AG04450 (cell line): ENCODE measurements around the gene KRTAP10-6. TPM values are rescaled to one million over a fixed set of nuclear protein-coding genes. Genes with fewer than 3 reads are reported as not detected.
"Not testable (repeated sequence)": the region's sequence is repeated elsewhere in the genome, so short reads cannot be mapped to it uniquely, and the experiment has no call there.

Experiments used
- CTCF ChIA-PET: fragments of 300-600, 350-600 bp; formaldehyde crosslinking; extraction: SDS; loops from one replicate; lab custom pipeline; 2022; ENCODE audit warnings: antibody characterized with exemption, inconsistent platforms; lab: Charles Lee
- POLR2A ChIA-PET: fragments of 350-600 bp; formaldehyde crosslinking; extraction: SDS; loops from one replicate; lab custom pipeline; 2021; ENCODE audit warnings: antibody characterized with exemption, inconsistent platforms; lab: Yijun Ruan, JAX
- DNase-seq: peaks from one replicate; pipeline ENCODE4 v3.0.0-alpha.2; 2011; ENCODE audit warnings: low read depth, low spot score
- H3K27ac ChIP-seq: one replicate; pipeline ENCODE4 v1.5.1; 2012; ENCODE audit warnings: low read depth, low read length, control low read depth
- H3K27me3 ChIP-seq: one replicate; pipeline ENCODE4 v1.6.0; 2012; ENCODE audit warnings: low read length; ENCODE audit not compliant: control insufficient read depth, insufficient read depth
- H3K4me3 ChIP-seq: 2 replicates; pipeline ENCODE4 v1.5.1; 2011; ENCODE audit warnings: mild to moderate bottlenecking, low read depth, low read length, control low read depth
- H3K9me3 ChIP-seq: 2 replicates; pipeline ENCODE4 v1.5.1; 2012; ENCODE audit warnings: low read length; ENCODE audit not compliant: control insufficient read depth, insufficient read depth
- polyA plus RNA-seq: library from polyadenylated mRNA; depleted of rRNA; stranded (reverse); fragments of >200 nt; gene quantifications from 2 replicates; pipeline ENCODE4 v1.2.3, GENCODE V29; 2011
- TF ChIP-seq, protein P1 (sequence below): IDR thresholded peaks from 2 replicates; pipeline ENCODE4 v1.5.1; 2011; ENCODE audit warnings: low read depth, low read length, control low read depth, inconsistent platforms

KRTAP10-6 gene
- polyA plus RNA-seq, 1 experiment = not detected

DNA sequence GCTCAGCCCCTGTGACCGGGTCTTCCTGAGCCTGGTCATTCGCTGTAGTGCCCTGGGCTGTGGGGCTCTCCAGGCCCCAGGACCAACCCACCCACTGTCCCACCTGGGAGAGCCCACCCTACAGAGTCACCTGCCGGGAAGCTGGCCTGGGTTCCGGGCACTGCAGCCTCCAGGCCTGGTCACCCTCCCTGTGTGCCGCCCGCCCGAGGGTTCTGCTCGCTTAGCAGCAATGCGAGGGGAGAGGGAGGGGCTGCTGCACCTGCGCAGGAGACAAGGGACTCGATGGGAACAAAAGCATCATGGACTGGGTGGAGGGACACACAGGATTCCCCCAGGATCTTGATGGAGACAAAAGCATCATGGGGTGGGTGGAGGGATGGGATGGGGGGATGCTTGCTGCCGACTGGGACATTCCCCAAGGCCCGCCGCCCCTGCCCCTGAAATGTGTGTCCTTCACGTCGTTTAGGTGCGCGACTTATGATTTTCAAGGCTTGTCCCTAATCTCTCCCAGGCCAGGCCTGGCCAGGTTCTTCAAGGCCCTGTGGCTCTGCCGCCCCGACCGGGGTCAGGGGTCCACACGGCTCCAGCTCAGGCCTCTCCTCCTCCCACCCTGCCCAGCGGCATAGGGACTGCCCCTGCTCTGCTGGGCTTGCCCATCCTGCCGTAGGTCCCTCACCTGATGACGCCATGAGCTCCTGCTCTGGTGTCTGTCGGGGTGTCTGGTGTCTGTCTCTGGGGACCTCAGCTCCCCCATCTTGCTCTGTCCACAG is 21.3 kb upstream of the KRTAP10-6 start:
- Histone ChIP-seq H3K4me3 (no peak overlapping the region), H3K27me3 (no peaks in the 10 kb centered on the region), H3K27ac (no peak overlapping the region), H3K9me3 (peaks cover 54% of the 10 kb centered on the region)
- DNase-seq = no peak
- ChIA-PET CTCF (no interaction called here), POLR2A (no interaction called here)
- TF ChIP-seq, protein P1, sequence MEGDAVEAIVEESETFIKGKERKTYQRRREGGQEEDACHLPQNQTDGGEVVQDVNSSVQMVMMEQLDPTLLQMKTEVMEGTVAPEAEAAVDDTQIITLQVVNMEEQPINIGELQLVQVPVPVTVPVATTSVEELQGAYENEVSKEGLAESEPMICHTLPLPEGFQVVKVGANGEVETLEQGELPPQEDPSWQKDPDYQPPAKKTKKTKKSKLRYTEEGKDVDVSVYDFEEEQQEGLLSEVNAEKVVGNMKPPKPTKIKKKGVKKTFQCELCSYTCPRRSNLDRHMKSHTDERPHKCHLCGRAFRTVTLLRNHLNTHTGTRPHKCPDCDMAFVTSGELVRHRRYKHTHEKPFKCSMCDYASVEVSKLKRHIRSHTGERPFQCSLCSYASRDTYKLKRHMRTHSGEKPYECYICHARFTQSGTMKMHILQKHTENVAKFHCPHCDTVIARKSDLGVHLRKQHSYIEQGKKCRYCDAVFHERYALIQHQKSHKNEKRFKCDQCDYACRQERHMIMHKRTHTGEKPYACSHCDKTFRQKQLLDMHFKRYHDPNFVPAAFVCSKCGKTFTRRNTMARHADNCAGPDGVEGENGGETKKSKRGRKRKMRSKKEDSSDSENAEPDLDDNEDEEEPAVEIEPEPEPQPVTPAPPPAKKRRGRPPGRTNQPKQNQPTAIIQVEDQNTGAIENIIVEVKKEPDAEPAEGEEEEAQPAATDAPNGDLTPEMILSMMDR = no peak

DNA sequence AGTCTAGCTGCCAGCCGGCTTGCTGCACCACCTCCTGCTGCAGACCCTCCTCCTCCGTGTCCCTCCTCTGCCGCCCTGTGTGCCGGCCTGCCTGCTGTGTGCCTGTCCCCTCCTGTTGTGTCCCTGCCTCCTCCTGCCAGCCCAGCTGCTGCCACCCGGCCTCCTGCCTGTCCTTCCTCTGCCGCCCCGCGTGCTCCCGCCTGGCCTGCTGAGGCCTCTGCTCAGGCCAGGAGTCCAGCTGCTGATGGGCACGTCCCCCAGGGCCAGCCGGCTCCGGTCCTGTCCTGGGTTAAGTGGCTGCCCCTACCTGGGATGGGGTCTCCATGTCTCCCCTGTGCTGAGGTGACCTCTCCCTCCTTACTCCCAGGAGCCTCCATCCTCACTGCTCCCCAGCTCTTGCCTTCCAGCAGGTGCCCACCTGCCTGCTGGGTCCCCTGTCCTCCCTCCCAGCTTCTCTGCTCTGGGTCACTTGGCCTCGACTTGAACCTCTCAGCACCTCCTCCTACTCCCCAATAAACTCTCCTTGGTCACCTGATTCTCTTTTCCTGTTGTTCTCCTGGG is 20.4 kb upstream of the KRTAP10-6 start:
- TF ChIP-seq, protein P1 = no peak
- ChIA-PET CTCF (no interaction called here), POLR2A (no interaction called here)
- Histone ChIP-seq H3K4me3 (no peak overlapping the region), H3K27ac (no peak overlapping the region), H3K27me3 (no peaks in the 10 kb centered on the region), H3K9me3 (peaks cover 54% of the 10 kb centered on the region)
- DNase-seq = no peak

- no peak for DNase-seq
- Histone ChIP-seq H3K27ac (no peak within 1 kb of the TSS), H3K9me3 (peaks cover 51% of the 10 kb centered on the region), H3K4me3 (no peak within 1 kb of the TSS), H3K27me3 (no peaks in the 10 kb centered on the region)
- ChIA-PET POLR2A (no interaction called here), CTCF (no interaction called here)
- TF ChIP-seq, protein P1 = no peak
Observed at GRCh38 chr21:44612029-44612486, 19.8 kb upstream of the KRTAP10-6 start, which contains the start of gene KRTAP10-8. TSS of gene KRTAP10-8 (plus strand) at chr21:44612079. CDS start at chr21:44612101, 22 bp downstream.

DNA sequence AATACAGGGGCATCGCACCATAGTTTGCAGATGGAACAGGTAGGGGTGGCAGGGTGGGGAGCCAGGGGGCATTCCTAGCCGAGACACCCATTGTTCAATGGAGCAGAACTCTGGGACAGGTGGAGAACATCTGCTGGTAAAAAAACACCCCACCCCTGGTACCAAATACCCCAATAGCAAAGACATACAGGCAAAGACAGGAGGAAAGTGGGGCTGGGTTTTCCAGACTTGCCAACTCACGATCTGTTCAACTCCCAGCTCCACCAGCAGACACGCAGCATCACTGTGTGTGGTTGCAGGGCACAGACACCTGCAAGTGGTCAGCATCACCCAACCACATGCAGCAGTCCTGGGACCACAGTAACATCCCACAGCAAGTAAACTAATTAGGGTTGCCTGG is 19.2 kb upstream of the KRTAP10-6 start:
- Histone ChIP-seq H3K9me3 (peaks cover 47% of the 10 kb centered on the region), H3K4me3 (no peak overlapping the region), H3K27me3 (no peaks in the 10 kb centered on the region), H3K27ac (no peak overlapping the region)
- TF ChIP-seq, protein P1 = no peak
- DNase-seq = no peak
- ChIA-PET CTCF (no interaction called here), POLR2A (no interaction called here)

- H3K27me3 ChIP-seq, POLR2A ChIA-PET: not testable (repeated sequence)
- CTCF ChIA-PET = interaction anchor here (1.1 kb wide), 1 partner anchor 183 kb away, joined by 3 read pairs; no protein-coding TSS in a partner anchor
Observed at GRCh38 chr21:44610157-44610843, 18.0 kb upstream of the KRTAP10-6 start.

More at GRCh38 chr21:44610157-44610843, 18.0 kb upstream of the KRTAP10-6 start:
- peaks cover 36% of the 10 kb centered on the region for H3K9me3 ChIP-seq
- H3K27ac ChIP-seq, H3K4me3 ChIP-seq, DNase-seq: not testable (repeated sequence)
